ENCODE results near the gene LRRC14B. TPM values are rescaled to one million over a fixed set of nuclear protein-coding genes. Genes with fewer than 3 reads are reported as not detected.
A peak's percentile ranks its signal among the peaks of the same experiment; 100 is the strongest.

Gene LRRC14B
- polyA plus RNA-seq, 1 donor from 2014 or later: not detected

DNA sequence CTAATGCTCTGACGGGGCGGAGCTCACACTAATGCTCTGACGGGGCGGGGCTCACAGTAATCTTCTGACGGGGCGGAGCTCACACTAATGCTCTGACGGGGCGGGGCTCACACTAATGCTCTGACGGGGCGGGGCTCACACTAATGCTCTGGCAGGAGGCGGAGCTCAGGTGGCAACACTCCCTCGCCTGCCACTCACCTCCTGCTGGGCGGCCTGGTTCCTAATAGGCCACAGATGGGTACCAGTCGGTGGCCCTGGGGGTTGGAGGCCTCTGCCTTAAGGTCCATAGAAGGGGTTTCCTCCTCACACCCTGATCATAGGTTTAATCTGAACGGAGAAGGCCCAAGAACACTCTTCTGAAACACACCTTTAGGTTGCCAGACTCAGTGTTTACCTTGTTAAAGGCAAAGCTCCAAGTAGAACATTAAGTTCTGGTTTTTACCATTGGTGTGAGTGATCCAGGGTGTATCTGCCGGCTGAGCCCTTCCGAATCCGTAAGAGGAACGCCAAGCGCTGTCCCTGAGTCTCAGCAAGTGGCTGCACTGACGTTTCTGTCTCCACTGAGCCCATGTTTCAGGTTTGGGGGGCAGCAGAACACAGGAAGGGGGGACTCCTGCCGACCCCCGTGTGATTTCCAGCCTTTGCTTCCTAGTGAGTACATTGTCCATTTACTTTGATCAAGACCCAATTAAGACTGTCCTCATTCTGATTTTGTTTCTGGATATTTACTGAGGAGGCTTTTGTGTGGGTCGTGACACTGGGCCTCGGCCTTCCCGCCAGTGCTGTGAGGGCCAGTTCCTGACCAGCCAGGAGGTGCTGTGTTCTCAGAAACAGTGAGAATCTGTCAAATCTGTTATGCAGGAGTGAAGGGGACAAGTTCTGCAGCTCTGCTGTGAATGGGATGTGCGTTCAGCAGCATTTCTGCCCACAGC lies 24.6 kb upstream of the LRRC14B start:
- no peak overlapping the region for H3K27ac Mint-ChIP-seq

DNA sequence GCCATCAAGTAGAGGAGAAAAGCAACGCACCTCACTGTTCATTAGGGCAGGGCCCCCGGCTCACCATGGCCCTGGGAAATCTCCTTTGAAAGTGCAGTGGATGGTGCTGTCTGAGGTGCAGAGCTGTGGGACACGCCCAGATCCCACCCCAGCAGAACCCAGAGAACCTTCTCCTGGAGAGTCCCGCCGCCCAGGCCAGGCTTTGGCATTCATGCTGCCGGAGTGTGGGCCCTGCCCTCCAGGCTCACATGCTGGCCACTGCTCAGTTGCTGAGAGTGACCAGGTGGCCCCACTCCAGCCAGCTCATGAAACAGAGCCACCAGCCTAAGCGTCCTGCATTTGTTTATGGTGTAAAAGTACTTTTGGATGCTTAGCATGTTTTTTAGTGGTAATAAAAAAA lies 23.8 kb upstream of the LRRC14B start:
- Mint-ChIP-seq H3K36me3 (no peaks in the 10 kb centered on the region), H3K27me3 (no peaks in the 10 kb centered on the region), H3K4me1 (peaks cover 0 to 2% (median 0%) of the 10 kb centered on the region in 3 donors), H3K9me3 (no peaks in the 10 kb centered on the region), H3K27ac (no peak overlapping the region), H3K4me3 (no peak overlapping the region)

More for the DNA sequence above, 24.6 kb upstream of the LRRC14B start:
- H3K27me3 Mint-ChIP-seq: no peaks in the 10 kb centered on the region
- H3K4me3 Mint-ChIP-seq: no peak overlapping the region
- no peaks in the 10 kb centered on the region for H3K36me3 Mint-ChIP-seq
- peaks cover 0 to 2% (median 0%) of the 10 kb centered on the region in 3 donors for H3K4me1 Mint-ChIP-seq
- no peaks in the 10 kb centered on the region for H3K9me3 Mint-ChIP-seq

DNA sequence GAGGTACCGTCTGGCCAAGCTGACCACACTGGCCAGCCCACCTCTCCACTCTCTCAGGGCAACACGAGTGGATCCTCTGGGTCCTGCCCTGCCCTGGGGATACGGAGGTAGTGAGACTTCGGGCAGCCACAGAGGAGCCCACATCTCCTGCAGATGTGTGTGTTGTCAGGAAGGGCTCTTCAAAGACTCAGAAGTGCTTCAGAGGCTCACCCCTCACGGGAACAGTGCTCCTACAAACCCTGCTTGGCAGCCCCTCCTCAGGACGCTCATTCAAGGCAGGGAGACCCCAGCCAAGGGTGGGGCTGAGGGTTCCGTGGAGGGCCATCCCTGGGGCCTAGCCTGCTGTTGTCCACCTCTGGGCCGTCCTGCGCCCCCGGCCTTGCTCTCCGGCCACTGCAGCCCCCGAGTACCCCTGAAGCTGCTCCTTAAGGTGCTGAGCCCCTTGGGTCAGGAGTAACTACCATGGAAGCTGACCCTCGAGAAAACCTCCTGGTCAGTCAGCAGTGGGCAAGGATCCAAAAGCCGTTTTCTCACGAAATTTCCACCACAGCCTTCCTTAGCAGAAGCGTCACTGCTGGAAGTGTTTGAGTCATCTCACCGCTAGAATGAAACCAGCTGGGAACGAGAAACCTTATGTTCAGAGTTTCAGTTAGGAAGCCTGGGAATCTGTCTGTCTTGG lies 23.2 kb upstream of the LRRC14B start:
- H3K36me3 Mint-ChIP-seq: no peaks in the 10 kb centered on the region
- H3K9me3 Mint-ChIP-seq: no peaks in the 10 kb centered on the region
- H3K27ac Mint-ChIP-seq: no peak overlapping the region
- peaks cover 0 to 2% (median 0%) of the 10 kb centered on the region in 3 donors for H3K4me1 Mint-ChIP-seq
- H3K4me3 Mint-ChIP-seq: no peak overlapping the region
- H3K27me3 Mint-ChIP-seq: peaks cover 4% of the 10 kb centered on the region

DNA sequence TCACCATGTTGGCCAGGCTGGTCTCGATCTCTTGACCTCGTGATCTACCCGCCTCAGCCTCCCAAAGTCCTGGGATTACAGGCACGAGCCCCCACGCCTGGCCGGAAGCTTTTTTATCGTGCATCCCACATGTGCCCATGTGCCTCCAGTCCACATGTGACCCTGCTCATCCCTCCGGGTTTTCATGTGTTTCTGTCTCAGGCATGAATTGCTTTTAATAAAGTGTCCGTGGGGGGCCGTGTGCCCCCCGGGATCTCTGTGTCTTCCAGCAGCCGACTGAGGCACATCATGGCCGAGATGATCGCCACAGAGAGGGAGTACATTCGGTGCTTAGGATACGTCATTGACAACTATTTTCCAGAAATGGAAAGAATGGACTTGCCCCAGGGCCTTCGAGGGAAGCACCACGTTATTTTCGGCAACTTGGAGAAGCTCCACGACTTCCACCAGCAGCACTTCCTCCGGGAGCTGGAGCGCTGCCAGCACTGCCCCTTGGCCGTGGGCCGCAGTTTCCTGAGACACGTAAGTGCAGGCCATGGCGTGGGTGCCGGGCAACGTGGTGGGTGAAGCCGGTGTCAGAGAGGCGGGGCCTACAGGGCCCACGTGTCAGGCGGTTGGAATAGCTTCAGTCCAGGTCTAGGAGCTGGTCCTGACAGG lies 22.1 kb upstream of the LRRC14B start:
- H3K9me3 Mint-ChIP-seq: no peaks in the 10 kb centered on the region
- peaks cover 0 to 2% (median 0%) of the 10 kb centered on the region in 3 donors for H3K4me1 Mint-ChIP-seq
- H3K27me3 Mint-ChIP-seq: peaks cover 8% of the 10 kb centered on the region
- H3K36me3 Mint-ChIP-seq: no peaks in the 10 kb centered on the region
- H3K27ac Mint-ChIP-seq: no peak overlapping the region
- no peak overlapping the region for H3K4me3 Mint-ChIP-seq

DNA sequence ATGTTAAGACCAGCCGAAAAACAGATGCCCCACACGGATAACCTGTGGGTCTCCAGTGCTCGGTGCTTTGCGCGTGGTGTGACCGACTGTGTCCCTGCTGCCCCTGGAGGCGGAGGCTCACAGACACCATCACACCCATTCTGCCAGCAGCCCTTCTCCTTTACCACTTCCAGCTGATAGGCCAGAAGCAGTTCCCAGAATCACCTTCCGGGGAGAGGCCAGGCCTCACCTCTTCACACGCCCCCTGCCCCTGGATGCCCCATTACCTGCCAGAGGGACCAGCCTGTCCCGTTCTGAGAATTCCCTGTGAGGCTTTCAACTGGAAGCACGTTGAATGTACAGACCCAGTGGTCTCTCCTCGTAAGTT lies 21.6 kb upstream of the LRRC14B start:
- Mint-ChIP-seq H3K4me3 (no peak overlapping the region), H3K36me3 (no peaks in the 10 kb centered on the region), H3K9me3 (no peaks in the 10 kb centered on the region), H3K27me3 (peaks cover 8% of the 10 kb centered on the region), H3K27ac (no peak overlapping the region), H3K4me1 (peaks cover 0 to 2% (median 0%) of the 10 kb centered on the region in 3 donors)

DNA sequence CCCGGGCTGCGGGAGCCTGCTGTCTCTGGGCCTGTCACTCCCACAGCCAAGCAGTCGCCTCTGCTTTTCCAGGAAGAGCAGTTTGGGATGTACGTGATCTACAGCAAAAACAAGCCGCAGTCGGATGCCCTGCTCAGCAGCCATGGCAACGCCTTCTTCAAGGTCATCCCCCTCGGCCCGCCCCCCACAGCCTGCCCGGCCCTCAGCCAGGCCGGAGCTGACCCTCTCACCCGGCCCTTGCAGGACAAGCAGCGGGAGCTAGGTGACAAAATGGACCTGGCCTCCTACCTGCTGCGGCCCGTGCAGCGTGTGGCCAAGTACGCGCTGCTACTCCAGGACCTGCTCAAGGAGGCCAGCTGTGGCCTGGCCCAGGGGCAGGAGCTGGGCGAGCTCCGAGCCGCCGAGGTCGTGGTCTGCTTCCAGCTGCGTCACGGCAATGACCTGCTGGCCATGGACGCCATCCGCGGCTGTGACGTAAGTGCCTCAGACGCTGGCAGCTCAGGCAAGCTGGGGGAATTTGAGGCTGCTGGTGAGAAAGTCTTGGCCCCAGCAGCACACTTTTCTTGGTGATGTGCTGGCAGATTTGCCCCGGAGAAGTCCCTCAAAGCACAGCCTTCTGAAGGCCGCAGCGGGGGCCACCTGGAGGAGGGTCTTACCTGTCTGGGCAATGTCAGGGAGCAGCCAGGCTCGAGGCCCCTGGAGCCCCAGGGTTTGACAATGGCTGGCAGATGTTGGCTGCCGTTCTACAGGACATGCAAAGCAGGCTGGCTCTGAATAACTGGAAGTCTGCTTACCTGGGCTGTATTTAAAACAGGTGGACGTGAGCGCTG lies 20.1 kb upstream of the LRRC14B start:
- H3K27me3 Mint-ChIP-seq: peaks cover 10% of the 10 kb centered on the region
- H3K27ac Mint-ChIP-seq: no peak overlapping the region
- H3K4me1 Mint-ChIP-seq: peaks cover 0 to 2% (median 0%) of the 10 kb centered on the region in 3 donors
- peak overlapping the region in 1 of 4 donors; percentile 39 for H3K4me3 Mint-ChIP-seq
- H3K9me3 Mint-ChIP-seq: no peaks in the 10 kb centered on the region
- H3K36me3 Mint-ChIP-seq: no peaks in the 10 kb centered on the region

DNA sequence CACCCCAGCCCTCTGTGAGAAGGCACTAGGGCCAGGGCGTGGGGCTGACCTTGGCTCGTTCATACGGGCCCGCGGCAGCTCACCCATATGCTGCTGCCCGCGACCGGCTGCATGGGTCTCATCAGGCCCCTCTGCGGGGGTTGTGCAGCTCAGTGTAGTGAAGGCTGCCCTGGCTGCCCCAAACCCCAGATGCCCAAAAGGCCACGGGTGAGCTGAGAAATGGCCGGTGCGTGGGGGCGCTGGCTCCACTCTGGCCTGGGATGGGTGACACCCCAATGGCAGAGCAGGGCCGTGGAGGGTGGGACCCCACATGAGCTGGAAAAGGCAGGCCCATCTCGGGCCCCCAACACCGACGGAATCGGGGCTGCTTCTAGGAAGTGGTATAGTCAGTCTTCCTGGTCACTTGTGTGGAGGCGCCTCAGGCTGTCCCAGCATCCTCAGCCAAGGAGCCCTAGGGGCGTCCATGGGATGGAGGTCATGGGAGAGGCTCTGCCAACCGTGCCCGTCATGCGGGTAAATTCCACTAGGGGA lies 19.4 kb upstream of the LRRC14B start:
- H3K4me3 Mint-ChIP-seq: no peak overlapping the region
- peaks cover 0 to 2% (median 0%) of the 10 kb centered on the region in 3 donors for H3K4me1 Mint-ChIP-seq
- no peaks in the 10 kb centered on the region for H3K36me3 Mint-ChIP-seq
- peaks cover 10% of the 10 kb centered on the region for H3K27me3 Mint-ChIP-seq
- no peaks in the 10 kb centered on the region for H3K9me3 Mint-ChIP-seq
- H3K27ac Mint-ChIP-seq: no peak overlapping the region

DNA sequence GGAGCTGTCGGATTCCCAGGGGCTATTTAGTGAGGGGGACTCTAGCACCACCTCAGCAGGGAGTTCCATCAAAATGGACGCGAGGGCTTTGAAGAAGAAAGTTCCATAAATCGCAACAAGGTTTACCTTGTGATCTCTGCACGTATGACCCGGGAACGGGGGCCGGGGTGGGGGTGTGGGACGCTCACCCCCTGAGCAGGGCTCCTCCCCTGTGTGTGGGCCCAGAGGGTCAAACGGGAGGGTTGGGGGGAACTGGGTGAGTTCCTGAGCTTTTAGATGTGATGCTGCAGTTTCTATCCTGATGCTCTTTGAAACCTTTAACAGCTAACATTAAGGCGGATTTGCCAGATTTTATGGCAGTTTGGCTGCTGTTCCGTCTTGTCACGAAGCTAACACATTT lies 18.9 kb upstream of the LRRC14B start:
- Mint-ChIP-seq H3K36me3 (no peaks in the 10 kb centered on the region), H3K9me3 (no peaks in the 10 kb centered on the region), H3K27ac (no peak overlapping the region), H3K27me3 (peaks cover 10% of the 10 kb centered on the region), H3K4me1 (peaks cover 0 to 2% (median 0%) of the 10 kb centered on the region in 3 donors), H3K4me3 (no peak overlapping the region)

DNA sequence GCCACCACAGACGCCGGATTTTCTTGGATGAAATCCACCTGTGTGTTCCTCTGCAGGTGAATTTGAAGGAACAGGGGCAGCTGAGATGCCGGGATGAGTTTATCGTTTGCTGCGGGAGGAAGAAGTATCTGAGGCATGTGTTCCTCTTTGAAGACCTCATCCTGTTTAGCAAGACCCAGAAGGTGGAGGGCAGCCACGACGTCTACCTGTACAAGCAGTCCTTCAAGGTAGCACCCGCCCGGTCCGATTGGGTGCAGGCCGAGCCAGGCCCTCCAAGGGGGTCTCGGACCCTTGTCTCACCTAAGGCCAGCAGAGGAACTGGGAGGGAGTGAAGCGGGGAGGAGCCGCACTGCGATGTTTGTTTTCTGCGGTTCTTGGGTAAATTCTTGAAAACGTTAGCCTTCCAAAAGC lies 18.4 kb upstream of the LRRC14B start:
- Mint-ChIP-seq H3K36me3 (no peaks in the 10 kb centered on the region), H3K27ac (no peak overlapping the region), H3K4me3 (no peak overlapping the region), H3K27me3 (peaks cover 10% of the 10 kb centered on the region), H3K9me3 (no peaks in the 10 kb centered on the region), H3K4me1 (peaks cover 0 to 2% (median 0%) of the 10 kb centered on the region in 3 donors)

DNA sequence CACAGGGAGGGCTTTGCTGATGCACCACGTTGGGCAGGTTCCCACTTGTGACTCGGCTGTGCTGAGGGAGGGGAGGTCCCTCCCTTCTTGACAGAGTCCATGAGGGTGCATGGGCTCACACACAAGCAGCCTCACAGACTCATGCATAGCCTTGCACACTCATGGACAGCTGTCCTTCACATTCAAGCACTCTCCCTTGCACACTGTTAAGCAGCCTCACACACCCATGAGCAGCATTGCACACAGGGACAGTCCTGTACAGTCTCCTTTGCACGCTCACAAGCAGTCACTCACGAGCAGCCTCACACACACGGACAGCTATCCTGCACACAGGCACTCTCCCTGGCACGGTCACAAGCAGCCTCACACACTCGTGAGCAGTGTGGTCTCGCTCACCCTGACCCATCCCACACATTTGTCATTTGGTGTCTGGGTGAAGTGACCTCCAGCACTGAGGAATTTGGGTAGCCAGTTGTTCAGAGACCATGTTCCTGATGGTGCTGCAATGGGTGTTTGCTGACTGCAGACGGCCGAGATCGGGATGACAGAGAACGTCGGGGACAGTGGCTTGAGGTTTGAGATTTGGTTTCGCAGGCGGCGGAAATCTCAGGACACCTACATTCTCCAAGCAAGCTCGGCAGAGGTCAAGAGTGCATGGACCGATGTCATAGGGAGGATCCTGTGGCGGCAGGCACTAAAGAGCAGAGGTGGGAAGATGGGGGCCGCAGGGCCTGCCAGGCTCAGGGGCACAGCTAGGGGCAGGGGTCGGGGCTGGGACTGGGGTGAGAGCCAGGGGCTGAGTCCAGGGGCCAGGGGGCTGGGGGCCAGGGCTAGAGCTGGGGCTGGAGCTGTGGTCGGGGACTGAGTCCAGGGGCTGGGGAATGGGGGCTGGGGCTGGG lies 17.7 kb upstream of the LRRC14B start:
- H3K36me3 Mint-ChIP-seq: no peaks in the 10 kb centered on the region

DNA sequence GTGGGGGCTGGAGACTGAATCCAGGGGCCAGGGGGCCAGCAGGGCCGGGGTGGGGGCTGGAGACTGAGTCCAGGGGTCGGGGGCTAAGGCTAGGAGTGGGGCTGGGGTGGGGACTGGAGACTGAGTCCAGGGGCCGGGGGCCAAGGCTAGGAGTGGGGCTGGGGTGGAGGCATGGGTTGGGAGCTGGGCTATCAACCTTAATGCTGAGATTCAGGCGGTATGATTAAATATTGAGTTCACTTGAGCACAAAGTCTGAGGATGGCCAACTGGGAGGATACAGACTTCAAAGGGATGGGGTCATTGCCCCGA lies 17.0 kb upstream of the LRRC14B start:
- peak overlapping the region in 1 of 3 donors; percentile 67 for H3K27ac Mint-ChIP-seq
- H3K4me3 Mint-ChIP-seq: no peak overlapping the region
- no peaks in the 10 kb centered on the region for H3K36me3 Mint-ChIP-seq

More for the DNA sequence above, 17.7 kb upstream of the LRRC14B start:
- Mint-ChIP-seq H3K27me3 (peaks cover 11% of the 10 kb centered on the region), H3K4me1 (peaks cover 0 to 2% (median 0%) of the 10 kb centered on the region in 3 donors), H3K4me3 (no peak overlapping the region), H3K27ac (no peak overlapping the region), H3K9me3 (no peaks in the 10 kb centered on the region)

DNA sequence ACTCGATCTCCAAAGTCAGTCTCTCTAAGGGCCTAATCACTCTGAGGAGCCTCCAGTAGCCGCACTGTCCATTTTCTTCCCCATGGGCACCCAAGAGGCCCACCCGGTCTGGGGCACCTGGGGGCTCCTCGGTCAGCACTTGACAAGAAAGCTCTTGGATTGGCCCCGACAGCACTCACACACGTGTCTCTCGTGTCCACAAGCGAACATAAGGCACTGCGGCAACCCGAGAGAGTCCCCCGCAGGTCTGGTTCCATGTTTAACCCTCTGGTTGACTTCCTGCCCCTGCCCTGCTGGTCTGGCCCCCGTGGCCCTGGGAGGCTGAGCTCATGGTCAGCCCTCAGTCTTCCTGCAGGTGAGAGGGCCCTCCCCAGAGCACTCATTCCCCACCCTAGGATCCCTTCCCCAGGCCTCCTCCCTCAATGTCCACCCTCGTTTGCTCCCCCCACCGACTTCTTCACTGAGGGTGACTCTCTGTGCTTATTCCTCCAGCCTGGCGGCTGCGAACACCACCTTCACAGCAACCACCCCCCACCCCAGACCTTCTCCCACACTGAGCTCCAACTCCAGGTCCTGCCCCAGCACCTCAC lies 16.3 kb upstream of the LRRC14B start:
- Mint-ChIP-seq H3K27ac (no peak overlapping the region), H3K9me3 (no peaks in the 10 kb centered on the region), H3K27me3 (peaks cover 11% of the 10 kb centered on the region)

More for the DNA sequence above, 17.0 kb upstream of the LRRC14B start:
- peaks cover 0 to 2% (median 0%) of the 10 kb centered on the region in 3 donors for H3K4me1 Mint-ChIP-seq
- H3K9me3 Mint-ChIP-seq: no peaks in the 10 kb centered on the region
- H3K27me3 Mint-ChIP-seq: peaks cover 11% of the 10 kb centered on the region

DNA sequence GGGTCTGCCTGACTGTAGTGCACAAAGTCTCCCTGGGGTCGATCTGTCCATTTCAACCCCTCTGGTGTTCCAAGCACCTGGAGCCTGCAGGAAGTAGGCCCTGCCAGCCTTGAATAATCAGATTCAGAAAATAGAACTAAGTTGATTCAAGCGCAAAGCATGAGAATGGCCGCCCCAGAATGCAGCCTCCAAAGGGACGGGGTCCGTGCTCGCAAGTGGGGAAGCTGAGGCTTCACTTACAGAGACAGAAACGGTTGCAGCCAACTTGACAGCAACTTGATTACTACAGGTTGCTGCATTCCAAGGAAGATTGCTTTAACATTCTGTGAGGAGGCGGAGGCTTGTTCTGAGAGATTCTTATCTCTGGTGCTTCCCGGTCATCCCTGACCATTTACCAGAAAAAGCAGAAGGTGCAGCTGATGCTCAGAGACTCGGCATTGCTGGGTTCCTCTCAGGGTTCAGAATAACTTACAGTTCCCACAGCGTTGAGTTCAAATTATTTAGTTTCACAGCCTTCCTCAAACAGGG lies 14.9 kb upstream of the LRRC14B start:
- Mint-ChIP-seq H3K27ac (no peak overlapping the region), H3K4me3 (no peak overlapping the region), H3K27me3 (peaks cover 17% of the 10 kb centered on the region), H3K4me1 (peaks cover 0 to 2% (median 0%) of the 10 kb centered on the region in 3 donors), H3K36me3 (no peaks in the 10 kb centered on the region), H3K9me3 (no peaks in the 10 kb centered on the region)

More for the DNA sequence above, 16.3 kb upstream of the LRRC14B start:
- peaks cover 0 to 2% (median 0%) of the 10 kb centered on the region in 3 donors for H3K4me1 Mint-ChIP-seq
- H3K4me3 Mint-ChIP-seq: no peak overlapping the region
- H3K36me3 Mint-ChIP-seq: no peaks in the 10 kb centered on the region
